HG03139 (cell line): ENCODE data around the gene ABCA13.

Experiments
- ATAC-seq: cut with Tn5 transposase; IDR thresholded peaks from one replicate; pipeline ENCODE4 v1.9.1; 2021; ENCODE audit not compliant: unreplicated experiment

ABCA13 gene

DNA sequence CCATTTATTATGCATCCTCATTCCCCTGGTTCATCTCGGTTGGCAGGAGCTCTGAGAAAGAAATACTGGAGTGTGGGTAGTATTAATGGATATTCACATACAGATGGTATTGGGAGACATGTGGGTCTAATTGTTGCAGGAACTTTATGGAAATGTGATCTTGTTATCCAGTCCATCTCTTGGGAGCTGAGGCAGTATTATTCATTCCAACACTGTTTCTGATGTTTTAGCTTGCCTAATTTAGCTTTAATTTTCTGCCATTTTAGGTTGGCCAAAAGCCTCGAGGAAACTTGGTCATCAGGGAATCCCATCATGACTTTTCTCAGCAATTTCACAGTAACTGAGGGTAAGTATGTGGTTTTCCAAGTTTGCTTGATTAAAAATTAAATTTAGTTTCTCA is 125.7 kb downstream of the ABCA13 start:
- ATAC-seq = no peak

- no peak for ATAC-seq
Observed at GRCh38 chr7:48298779-48299178, 127.5 kb downstream of the ABCA13 start.

DNA sequence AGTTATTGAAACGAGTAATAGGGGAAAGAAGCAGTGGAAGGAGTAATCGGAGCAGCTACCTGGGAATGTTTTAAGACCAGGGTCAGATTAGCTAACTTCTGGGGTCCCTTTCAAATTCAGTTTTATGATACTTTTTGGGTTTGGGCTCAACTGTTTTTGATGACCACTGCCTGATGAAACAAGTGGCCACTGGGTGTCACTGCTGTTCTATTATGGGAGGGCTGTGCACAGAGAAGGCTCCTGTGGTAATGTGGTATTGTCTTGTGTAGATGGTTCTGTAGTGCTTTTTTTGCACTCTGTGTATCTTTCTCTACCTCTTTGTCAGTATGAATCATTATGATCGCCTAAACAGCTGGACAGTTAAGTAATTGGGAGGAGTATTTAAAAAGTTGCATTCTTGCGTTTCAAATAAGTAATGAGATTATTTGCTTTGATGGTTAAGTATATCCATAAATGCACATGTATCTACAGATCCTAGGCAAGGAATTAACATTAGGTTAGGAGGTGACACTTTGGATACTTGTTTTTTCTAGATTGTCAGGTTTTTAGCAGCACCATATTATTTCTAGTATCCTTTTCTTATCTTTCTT is 128.4 kb downstream of the ABCA13 start:
- peak; percentile 93 for ATAC-seq

- no peak for ATAC-seq
Observed at GRCh38 chr7:48300301-48300700, 129.0 kb downstream of the ABCA13 start.

DNA sequence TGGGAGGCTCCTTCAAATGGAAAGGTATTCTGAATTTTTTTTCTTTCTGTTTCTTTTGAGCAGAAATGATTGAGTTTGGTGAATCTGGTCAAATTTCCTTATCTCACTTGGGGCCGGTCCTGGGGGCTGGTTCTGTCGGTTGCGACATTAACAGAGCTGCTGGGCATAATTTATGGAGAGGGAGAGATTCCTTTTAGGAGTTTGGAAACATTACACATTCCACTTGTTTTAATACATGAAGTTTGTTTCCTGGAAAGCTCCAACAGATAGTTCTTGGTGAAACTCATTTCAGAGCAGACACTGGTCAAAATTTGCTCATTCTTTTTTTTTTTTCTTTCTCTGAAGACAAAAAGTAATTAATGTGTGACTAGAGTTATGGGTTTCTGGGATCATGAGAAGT is 129.9 kb downstream of the ABCA13 start:
- ATAC-seq = no peak

GRCh38 chr7:48304641-48305040 is 133.4 kb downstream of the ABCA13 start:
- no peak for ATAC-seq

GRCh38 chr7:48305661-48306060 is 134.4 kb downstream of the ABCA13 start:
- ATAC-seq = no peak

GRCh38 chr7:48307041-48307714 is 135.9 kb downstream of the ABCA13 start:
- no peak for ATAC-seq

DNA sequence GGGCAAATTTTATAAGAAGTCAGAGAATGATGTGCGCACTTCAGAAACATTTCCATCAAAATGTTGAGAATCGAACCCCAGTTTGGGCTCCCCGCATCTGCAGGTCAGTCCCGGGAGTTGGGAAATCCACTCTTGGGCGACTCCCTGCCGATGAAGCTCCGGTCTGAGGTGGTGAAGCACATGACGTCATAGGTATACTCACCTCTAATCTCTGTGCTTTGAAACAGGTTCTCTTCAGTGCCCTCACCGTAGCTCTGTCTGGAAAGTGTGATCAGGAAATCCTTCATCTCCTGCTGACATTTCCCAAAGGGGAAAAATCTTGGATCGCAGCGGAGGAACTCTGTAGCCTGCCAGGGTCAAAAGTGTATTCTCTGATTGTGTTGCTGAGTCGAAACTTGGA is 138.5 kb downstream of the ABCA13 start:
- no peak for ATAC-seq

GRCh38 chr7:48311464-48312100 is 140.3 kb downstream of the ABCA13 start:
- no peak for ATAC-seq

GRCh38 chr7:48312151-48312550 is 140.9 kb downstream of the ABCA13 start:
- no peak for ATAC-seq

- ATAC-seq = no peak
Observed at GRCh38 chr7:48316768-48317167, 145.5 kb downstream of the ABCA13 start.

GRCh38 chr7:48317360-48317759 is 146.1 kb downstream of the ABCA13 start:
- no peak for ATAC-seq

GRCh38 chr7:48321319-48322010 is 150.2 kb downstream of the ABCA13 start:
- no peak for ATAC-seq

- no peak for ATAC-seq
Observed at GRCh38 chr7:48337012-48337621, 165.9 kb downstream of the ABCA13 start.

- no peak for ATAC-seq
Observed at GRCh38 chr7:48337781-48338180, 166.5 kb downstream of the ABCA13 start.

- no peak for ATAC-seq
Observed at GRCh38 chr7:48347230-48347825, 176.1 kb downstream of the ABCA13 start.

GRCh38 chr7:48350515-48350914 is 179.3 kb downstream of the ABCA13 start:
- no peak for ATAC-seq

- no peak for ATAC-seq
Observed at GRCh38 chr7:48351900-48352299, 180.6 kb downstream of the ABCA13 start.

DNA sequence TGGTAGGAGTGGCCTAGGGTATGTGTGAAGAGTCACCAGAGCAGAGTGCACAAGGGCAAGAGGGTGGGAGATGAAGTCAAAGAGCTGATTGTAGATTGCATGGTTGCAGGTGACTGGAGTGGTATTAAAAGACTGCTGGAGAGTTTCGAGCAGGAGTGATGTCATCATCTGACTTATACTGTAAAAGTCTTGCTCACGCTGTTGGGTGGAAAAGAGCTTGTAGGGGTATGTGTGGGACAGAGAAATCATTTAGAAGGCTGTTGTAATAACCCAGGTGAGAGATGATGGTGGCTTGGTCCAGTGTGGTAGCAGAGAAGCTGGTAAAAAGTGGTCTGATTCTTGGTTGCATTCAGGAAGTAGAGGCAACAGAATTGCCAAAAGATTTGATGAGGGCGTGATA is 184.1 kb downstream of the ABCA13 start:
- no peak for ATAC-seq

DNA sequence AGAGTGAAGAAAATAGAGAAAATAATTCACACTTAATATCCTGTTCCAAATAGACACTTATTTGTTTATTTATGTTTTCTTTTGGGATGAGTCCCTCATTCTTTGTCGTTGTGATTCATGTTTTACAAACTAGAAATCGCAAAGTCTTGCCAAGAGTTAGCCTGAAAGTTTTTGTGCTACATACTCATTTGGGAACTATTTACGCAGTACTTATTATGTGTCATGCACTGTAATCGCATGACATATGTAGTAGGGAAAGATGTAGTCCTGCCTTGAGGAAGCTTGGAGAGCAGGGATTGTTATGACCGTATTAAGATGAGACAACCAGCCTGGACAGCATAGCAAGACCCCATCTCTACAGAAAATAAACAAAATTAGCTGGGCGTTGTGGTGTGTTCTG is 189.3 kb downstream of the ABCA13 start:
- no peak for ATAC-seq
